DMS53 treated with DMSO at 0.1 percent for 48 hours (cell line): ENCODE results near the gene RALGDS.

ENCODE experiments used
- DNase-seq: peaks from one replicate; lab custom pipeline; 2025; ENCODE audit not compliant: unreplicated experiment; lab: John Stamatoyannopoulos, UW

RALGDS gene

GRCh38 chr9:133055788-133056420 lies 65.1 kb downstream of the RALGDS start:
- no peak for DNase-seq

- no peak for DNase-seq
Measured at GRCh38 chr9:133054966-133055365, 66.1 kb downstream of the RALGDS start.

GRCh38 chr9:133054194-133054890 lies 66.7 kb downstream of the RALGDS start:
- DNase-seq: no peak

- no peak for DNase-seq
Measured at GRCh38 chr9:133051966-133052539, 69.0 kb downstream of the RALGDS start.

GRCh38 chr9:133051281-133051900 lies 69.6 kb downstream of the RALGDS start:
- no peak for DNase-seq

GRCh38 chr9:133050781-133051180 lies 70.3 kb downstream of the RALGDS start:
- peak; percentile 89 for DNase-seq

GRCh38 chr9:133050142-133050541 lies 70.9 kb downstream of the RALGDS start:
- DNase-seq: no peak

GRCh38 chr9:133049043-133049442 lies 72.0 kb downstream of the RALGDS start:
- DNase-seq: no peak

- DNase-seq: peak; percentile 38
Measured at GRCh38 chr9:133048595-133048994, 72.4 kb downstream of the RALGDS start.
